ENCODE measurements around the gene CCDC201. TPM values are rescaled to one million over a fixed set of nuclear protein-coding genes. Genes with fewer than 3 reads are reported as not detected.

CCDC201 gene
- total and polyA plus RNA-seq, 2 of the 4 experiments (the other 2 are of a cell fraction) = not detected

- H3K27me3 ChIP-seq (ENCODE audit: control insufficient read depth, insufficient read depth, low read length) = peaks cover 26% of the 10 kb centered on the region
- no peaks in the 10 kb centered on the region for H3K36me3 ChIP-seq (ENCODE audit: control insufficient read depth, insufficient read depth, low read length)
- no peak overlapping the region for H3K4me2 ChIP-seq (ENCODE audit: low read depth, low read length)
- H3K27ac ChIP-seq (ENCODE audit: insufficient read depth, low read length) = no peak overlapping the region
- no peaks in the 10 kb centered on the region for H3K9me3 ChIP-seq (ENCODE audit: control insufficient read depth, insufficient read depth, low read length)
- BruUV-seq (replicated peaks) = no TSS peak
- no peak overlapping the region for H4K8ac ChIP-seq (ENCODE audit: low read depth in 2 of 2, low read length in 2 of 2)
- H3K4ac ChIP-seq (ENCODE audit: low read depth, low read length) = no peak overlapping the region
- no peak overlapping the region for H4K91ac ChIP-seq (ENCODE audit: insufficient read depth, low read depth, low read length)
- dilution Hi-C loops (cut with HindIII; ENCODE audit: low sequenced_read_pairs, unreplicated experiment) (no loop called here), intact Hi-C loops (cut with micrococcal nuclease) (no loop called here), in situ Hi-C loops (cut with MboI; ENCODE audit: low sequenced_read_pairs) (no loop called here)
- H3K4me3 ChIP-seq (ENCODE audit: insufficient read depth, low read depth, low read length) = no peak overlapping the region
- peak overlapping the region; percentile 17; the same call in 1 of the 3 replicates for H2BK15ac ChIP-seq (ENCODE audit: low read depth, low read length)
- H3K9me1 ChIP-seq (ENCODE audit: insufficient read depth, low read length) = peaks cover 10% of the 10 kb centered on the region; the same call in 1 of the 2 replicates
- peaks cover 3% of the 10 kb centered on the region for H3K4me1 ChIP-seq (ENCODE audit: control insufficient read depth, insufficient read depth, low read length)
- H2AK9ac ChIP-seq (replicated peaks; ENCODE audit: low read depth, low read length, poor library complexity) = no peak overlapping the region
- no peak overlapping the region for H3K23ac ChIP-seq (ENCODE audit: low read depth, low read length)
- H2BK20ac ChIP-seq (ENCODE audit: low read depth, low read length) = no peak overlapping the region
- no peak overlapping the region for H3K56ac ChIP-seq (ENCODE audit: extremely low read depth, insufficient read depth, low read length)
- no peak overlapping the region for H2AFZ ChIP-seq (replicated peaks; ENCODE audit: low read length, poor library complexity)
- ChIA-PET CTCF (interaction anchor here (0.9 kb wide), 1 partner anchor 22 kb away, joined by 4 read pairs; no protein-coding TSS in a partner anchor), POLR2A (ENCODE audit: unreplicated experiment) (no interaction called here)
- 100% methylated on average over 1 of the region's 5 CpGs; no CpG with 5 or more reads in 1 of the 2 experiments for WGBS, 2 experiments (ENCODE audit: extremely low coverage in 2 of 2, insufficient read length in 1 of 2)
- no peaks in the 10 kb centered on the region for H3K79me1 ChIP-seq (ENCODE audit: low read depth in 1 of 2, low read length in 2 of 2)
- no peak overlapping the region for H2BK5ac ChIP-seq (ENCODE audit: low read depth, low read length, poor library complexity, severe bottlenecking)
- no peak overlapping the region for H3K14ac ChIP-seq (replicated peaks; ENCODE audit: low read depth, low read length)
- H3K9ac ChIP-seq (ENCODE audit: low read depth, low read length) = no peak overlapping the region
- no peak overlapping the region; the same call in 1 of the 2 replicates for H2AK5ac ChIP-seq (ENCODE audit: low read depth, low read length)
- ATAC-seq (ENCODE audit: low read depth) (no peak), DNase-seq (no peak)
- no peaks in the 10 kb centered on the region for H4K20me1 ChIP-seq (ENCODE audit: insufficient read depth, low read length)
- no peak overlapping the region for H4K5ac ChIP-seq (ENCODE audit: low read depth, low read length)
- no peak overlapping the region for H2BK120ac ChIP-seq (ENCODE audit: low read depth, low read length)
- no peak overlapping the region for H3K18ac ChIP-seq (ENCODE audit: low read depth, low read length)
- no peak for TF ChIP-seq MAFK (IDR thresholded peaks at IDR 0.05; ENCODE audit: low read depth, low read length)
- TF ChIP-seq RCOR1 (IDR thresholded peaks at IDR 0.05; ENCODE audit: insufficient replicate concordance, low read length) = no peak
- no peak for TF ChIP-seq MAZ (IDR thresholded peaks at IDR 0.05; ENCODE audit: borderline replicate concordance, low read depth, low read length)
- no peak for TF ChIP-seq ELK1 (IDR thresholded peaks at IDR 0.05; ENCODE audit: borderline replicate concordance, low read depth, low read length)
- no peak for TF ChIP-seq CTCF (conservative IDR thresholded peaks at IDR 0.05; ENCODE audit: low read depth, low read length)
- TF ChIP-seq NFE2L2 (IDR thresholded peaks at IDR 0.05; ENCODE audit: low read depth, low read length) = no peak
- no peak for TF ChIP-seq BHLHE40 (IDR thresholded peaks at IDR 0.05; ENCODE audit: low read depth, low read length)
- TF ChIP-seq, protein P1, sequence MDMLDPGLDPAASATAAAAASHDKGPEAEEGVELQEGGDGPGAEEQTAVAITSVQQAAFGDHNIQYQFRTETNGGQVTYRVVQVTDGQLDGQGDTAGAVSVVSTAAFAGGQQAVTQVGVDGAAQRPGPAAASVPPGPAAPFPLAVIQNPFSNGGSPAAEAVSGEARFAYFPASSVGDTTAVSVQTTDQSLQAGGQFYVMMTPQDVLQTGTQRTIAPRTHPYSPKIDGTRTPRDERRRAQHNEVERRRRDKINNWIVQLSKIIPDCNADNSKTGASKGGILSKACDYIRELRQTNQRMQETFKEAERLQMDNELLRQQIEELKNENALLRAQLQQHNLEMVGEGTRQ (IDR thresholded peaks at IDR 0.05; ENCODE audit: low read depth, low read length) = no peak
- TF ChIP-seq MXI1 (IDR thresholded peaks at IDR 0.05; ENCODE audit: borderline replicate concordance, low read depth, low read length) = no peak
- no peak for TF ChIP-seq POLR2A (IDR thresholded peaks at IDR 0.05; ENCODE audit: low read depth, low read length)
- TF ChIP-seq CEBPB (IDR thresholded peaks at IDR 0.05; ENCODE audit: low read depth, low read length) = no peak
- no peak for TF ChIP-seq FOS (IDR thresholded peaks at IDR 0.05; ENCODE audit: low read depth, low read length)
- TF ChIP-seq SMC3 (IDR thresholded peaks at IDR 0.05; ENCODE audit: low read depth, low read length) = no peak
- no peak for TF ChIP-seq RAD21 (IDR thresholded peaks at IDR 0.05; ENCODE audit: low read length)
- TF ChIP-seq RFX5 (IDR thresholded peaks at IDR 0.05; ENCODE audit: low read depth, low read length) = no peak
These were observed 14.2 kb upstream of the CCDC201 start for GRCh38 chr7:45886931-45887667.

All from IMR-90 (cell line).